HG03025 (cell line): ENCODE results near the gene ZDHHC11.
"Not testable (repeated sequence)": the region's sequence is repeated elsewhere in the genome, so short reads cannot be mapped to it uniquely, and the experiment has no call there.

Experiments used
- ATAC-seq: cut with Tn5 transposase; IDR thresholded peaks from one replicate; pipeline ENCODE4 v1.9.1; 2021; ENCODE audit warnings: mild to moderate bottlenecking, moderate library complexity; ENCODE audit not compliant: unreplicated experiment, low FRiP score

ZDHHC11 gene

DNA sequence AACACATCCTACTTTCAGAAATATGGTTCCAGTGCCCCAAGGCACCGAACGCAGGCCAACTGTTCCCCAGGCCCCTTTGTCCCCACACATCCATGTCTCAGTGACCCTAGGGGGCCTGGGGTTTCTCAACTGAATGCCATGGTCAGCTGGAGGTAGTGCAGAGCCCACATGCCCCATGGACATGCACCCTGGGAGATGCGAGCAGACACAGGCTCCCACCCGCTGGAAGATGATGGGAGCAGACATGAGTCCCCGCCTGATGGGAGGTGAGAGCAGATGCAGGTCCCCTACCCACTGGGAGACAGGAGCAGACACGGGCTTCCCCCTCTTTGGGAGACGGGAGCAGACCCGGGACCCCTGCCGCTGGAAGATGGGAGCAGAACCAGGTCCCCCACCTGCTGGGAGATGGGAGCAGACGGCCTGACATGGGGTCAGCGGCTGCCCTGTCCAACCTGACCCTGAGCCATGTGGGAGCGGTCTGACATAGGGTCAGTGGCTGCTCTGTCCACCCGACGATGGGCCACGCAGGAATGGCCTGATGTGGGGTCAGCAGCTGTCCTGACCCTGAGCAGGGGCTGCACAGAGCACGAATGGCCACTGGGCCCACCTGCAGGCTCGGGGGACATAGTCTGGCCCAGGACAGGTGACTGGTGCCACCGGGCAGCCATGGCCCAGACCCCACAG lies 84.7 kb downstream of the ZDHHC11 start:
- ATAC-seq = no peak

GRCh38 chr5:763998-764781 lies 86.6 kb downstream of the ZDHHC11 start:
- no peak for ATAC-seq

GRCh38 chr5:763397-763796 lies 87.4 kb downstream of the ZDHHC11 start:
- ATAC-seq = no peak

DNA sequence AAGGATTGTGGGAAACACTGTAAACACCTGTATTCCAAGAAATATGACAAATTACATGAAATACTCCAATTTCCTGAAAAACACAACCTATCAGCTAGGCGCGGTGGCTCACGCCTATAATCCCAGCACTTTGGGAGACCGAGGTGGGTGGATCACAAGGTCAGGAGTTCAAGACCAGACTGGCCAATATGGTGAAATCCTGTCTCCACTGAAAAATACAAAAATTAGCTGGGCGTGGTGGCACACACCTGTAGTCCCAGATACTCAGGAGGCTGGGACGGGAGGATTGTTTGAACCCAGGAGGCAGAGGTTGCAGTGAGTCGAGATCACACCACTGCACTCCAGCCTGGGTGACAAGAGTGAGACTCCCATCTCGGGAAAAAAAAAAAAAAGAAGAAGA lies 87.8 kb downstream of the ZDHHC11 start:
- ATAC-seq = not testable (repeated sequence)

GRCh38 chr5:761854-762710 lies 88.7 kb downstream of the ZDHHC11 start:
- ATAC-seq = no peak

GRCh38 chr5:761059-761771 lies 89.6 kb downstream of the ZDHHC11 start:
- no peak for ATAC-seq

DNA sequence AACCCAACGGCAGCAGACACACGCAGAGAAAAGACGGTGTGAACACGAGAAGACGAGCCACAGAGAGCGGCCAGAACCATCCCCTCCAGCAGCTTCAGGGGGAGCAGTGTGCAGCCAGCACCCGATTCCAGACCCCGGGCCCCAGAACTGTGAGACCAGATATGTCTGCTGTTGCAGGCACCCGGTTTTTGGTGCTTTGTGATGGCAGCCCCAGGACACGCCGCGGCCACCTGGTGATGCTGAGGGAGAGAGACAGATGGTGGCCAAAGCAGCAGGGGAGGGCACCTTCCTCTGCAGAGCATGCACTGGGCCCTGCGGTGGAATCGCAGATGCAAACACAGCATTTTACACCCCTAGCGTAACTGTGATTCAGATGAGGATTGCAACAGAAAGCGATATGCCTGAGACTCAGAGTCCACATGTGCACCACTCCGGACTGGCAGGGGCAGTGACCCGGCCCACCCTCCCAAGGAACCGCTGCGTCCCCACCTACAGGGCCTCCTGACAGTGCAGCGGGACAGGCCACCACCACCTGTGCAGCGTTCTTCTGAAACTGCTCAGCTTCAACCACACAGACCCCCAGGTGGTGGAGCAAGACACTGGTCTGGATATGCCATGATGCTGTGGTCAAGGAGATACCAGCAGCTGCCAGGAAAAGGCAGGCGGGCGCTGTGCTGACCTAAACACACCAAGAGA lies 90.3 kb downstream of the ZDHHC11 start:
- no peak for ATAC-seq

DNA sequence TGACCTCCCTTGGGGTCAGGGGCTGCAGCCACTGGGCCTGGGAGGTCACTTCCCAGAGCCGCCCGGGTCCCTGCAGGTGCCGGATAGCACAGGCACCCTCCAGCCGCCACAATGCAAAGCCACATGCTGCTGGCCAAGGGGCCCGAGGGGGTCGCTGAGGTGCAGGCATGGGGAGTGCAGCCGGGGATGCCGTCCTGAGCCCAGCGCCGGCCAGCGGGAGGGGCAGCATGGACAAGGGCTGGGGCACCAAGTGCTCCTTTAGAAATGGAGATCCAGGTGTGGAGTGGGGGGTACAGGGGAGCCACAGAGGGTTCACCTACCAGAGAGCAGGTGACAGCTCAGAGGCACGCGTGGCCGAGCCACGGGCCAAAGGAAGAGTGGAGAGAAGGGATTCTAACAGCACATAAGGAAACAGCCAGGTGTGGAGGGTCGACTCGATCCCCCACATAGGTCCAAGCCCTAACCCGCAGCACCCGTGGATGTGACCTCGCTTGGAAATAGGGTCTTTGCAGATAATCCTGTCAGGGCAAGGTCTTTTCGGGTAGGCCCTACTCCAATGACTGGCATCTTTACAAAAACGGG lies 90.9 kb downstream of the ZDHHC11 start:
- no peak for ATAC-seq

DNA sequence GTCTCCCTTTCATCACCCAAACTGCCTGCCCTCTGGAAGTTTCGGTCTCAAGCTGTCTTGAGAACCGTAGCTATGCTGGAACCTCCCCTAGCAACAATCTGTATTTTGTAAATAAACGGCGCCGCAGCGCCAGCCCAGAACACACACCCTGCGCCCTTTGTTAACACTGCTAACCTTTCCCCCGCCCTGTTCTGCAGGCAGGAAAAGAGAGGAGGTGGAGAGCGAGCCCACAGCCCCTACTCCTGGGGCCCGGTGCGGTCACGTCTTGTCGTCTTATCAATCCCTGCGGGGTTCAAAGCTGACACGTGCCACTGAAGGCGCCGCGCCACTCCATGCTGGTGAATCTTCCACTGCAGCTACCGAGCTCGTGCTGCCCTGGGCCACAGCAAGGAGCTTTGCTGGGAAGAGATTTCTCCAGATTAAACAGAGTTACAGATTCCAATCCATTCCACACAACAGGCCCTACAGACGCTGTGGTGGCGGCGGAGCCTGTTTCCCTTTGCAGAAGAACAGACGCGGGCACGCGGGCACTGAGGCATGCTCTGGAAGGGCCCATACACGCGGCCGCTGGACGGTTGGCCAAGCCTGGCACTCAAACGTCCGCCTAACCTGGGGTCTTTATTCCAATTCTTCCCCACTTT lies 91.6 kb downstream of the ZDHHC11 start:
- ATAC-seq = no peak

GRCh38 chr5:758698-759053 lies 92.1 kb downstream of the ZDHHC11 start:
- no peak for ATAC-seq

GRCh38 chr5:757931-758697 lies 92.7 kb downstream of the ZDHHC11 start:
- no peak for ATAC-seq

DNA sequence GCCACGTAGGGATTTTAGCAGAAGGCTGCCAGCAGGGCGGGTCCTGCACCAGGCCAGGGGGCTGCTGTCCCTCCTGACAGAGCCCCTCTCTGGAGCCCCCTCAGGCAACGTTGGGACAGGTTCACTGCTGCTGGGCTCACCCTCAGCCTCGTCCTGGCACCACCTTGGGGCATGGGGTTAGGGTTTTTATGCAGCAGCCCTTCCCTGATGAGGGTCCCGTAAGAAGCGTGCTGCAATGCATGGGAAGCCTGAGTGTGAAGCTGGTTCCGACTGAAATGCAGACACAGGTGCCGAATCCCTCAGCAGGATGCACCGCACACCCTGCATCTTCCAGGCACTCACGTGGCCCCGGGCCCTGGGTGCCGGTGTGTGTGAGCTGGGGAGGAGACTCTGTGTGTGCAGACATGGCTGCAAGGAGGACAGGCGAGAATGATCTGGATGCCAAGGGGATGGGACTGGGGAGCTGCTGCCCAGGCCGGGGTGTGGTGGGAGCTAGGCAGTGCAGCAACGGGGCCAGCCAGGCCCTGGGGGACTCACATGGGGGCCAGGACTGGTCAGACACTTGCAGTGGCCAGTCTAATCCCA lies 93.3 kb downstream of the ZDHHC11 start:
- no peak for ATAC-seq

- ATAC-seq = no peak
These were observed 93.9 kb downstream of the ZDHHC11 start for GRCh38 chr5:756865-757345.

GRCh38 chr5:756171-756570 lies 94.6 kb downstream of the ZDHHC11 start:
- no peak for ATAC-seq

DNA sequence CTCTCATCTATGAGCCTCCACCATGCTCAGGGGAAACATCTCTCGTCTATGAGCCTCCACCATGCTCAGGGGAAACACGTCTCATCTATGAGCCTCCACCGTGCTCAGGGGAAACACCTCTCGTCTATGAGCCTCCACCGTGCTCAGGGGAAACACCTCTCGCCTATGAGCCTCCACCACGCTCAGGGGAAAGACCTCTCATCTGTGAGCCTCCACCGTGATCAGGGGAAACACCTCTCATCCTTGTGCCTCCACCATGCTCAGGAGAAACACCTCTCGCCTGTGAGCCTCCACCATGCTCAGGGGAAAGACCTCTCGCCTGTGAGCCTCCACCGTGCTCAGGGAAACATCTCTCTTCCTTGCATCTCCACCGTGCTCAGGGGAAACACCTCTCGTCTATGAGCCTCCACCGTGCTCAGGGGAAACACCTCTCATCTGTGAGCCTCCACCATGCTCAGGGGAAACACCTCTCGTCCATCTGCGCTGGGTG lies 96.6 kb downstream of the ZDHHC11 start:
- ATAC-seq = not testable (repeated sequence)

GRCh38 chr5:753567-754142 lies 97.1 kb downstream of the ZDHHC11 start:
- not testable (repeated sequence) for ATAC-seq

DNA sequence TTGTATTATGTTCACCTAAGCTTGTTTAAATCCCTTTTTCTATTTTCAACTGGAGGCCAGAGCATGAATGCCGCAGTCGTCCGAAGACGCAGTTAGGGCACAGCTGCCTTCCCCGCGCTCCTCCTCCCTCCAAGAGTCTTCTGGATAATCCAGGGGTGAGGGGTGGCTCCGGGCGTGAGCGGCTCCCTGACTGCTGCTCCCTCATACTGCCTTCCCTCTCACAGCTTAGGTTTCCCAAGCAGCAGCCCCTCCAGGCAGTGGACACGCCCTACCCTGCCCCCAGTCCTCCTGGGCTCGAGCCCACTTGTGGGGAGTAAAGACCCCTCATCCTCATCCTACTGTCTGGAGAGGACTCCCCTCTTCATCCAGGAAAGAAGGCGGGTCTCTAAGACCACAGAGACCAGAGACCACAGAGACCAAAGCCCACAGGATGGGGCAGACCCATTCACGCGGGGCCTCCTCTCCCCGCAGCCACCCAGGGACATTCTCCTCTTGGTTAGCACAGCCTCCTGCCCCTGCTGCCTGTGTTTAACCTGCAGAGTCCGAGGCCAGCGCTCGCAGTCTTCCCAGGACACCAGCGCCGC lies 98.2 kb downstream of the ZDHHC11 start:
- not testable (repeated sequence) for ATAC-seq
